WTC11 (cell line): ENCODE measurements around the gene B3GNT8.

ENCODE experiments used
- ELF4 ChIP-seq: sonication (generic); formaldehyde crosslinking; IDR thresholded peaks from 2 replicates; pipeline ENCODE4 v1.8.1; 2022; ENCODE audit warnings: low read depth, mild to moderate bottlenecking, moderate library complexity, missing genetic modification reagents
- ETV6 ChIP-seq: sonication (generic); formaldehyde crosslinking; IDR thresholded peaks from 2 replicates; pipeline ENCODE4 v1.8.1; 2022; ENCODE audit warnings: mild to moderate bottlenecking, missing genetic modification reagents
- NFYB ChIP-seq: sonication (generic); formaldehyde crosslinking; conservative IDR thresholded peaks from 2 replicates; pipeline ENCODE4 v1.8.0; 2022; ENCODE audit warnings: low read depth, missing genetic modification reagents
- SOX15 ChIP-seq: fragments of 250-450 bp; sonication (Bioruptor Pico); IDR thresholded peaks from 2 replicates; pipeline ENCODE4 v1.9.0; 2021; ENCODE audit warnings: mild to moderate bottlenecking
- TF ChIP-seq, protein P1 (sequence below): sonication (generic); formaldehyde crosslinking; IDR thresholded peaks from 2 replicates; pipeline ENCODE4 v1.8.1; 2023; ENCODE audit warnings: mild to moderate bottlenecking, missing genetic modification reagents, moderate library complexity
- TF ChIP-seq, protein P2 (sequence below): sonication (generic); formaldehyde crosslinking; IDR thresholded peaks from 2 replicates; pipeline ENCODE4 v1.8.1; 2023; ENCODE audit warnings: mild to moderate bottlenecking, missing genetic modification reagents
- TF ChIP-seq, protein P3 (sequence below): sonication (generic); formaldehyde crosslinking; IDR thresholded peaks from 2 replicates; pipeline ENCODE4 v1.8.0; 2022; ENCODE audit warnings: mild to moderate bottlenecking, missing genetic modification reagents
- TF ChIP-seq, protein P4 (sequence below): fragments of 200-600 bp; IDR thresholded peaks from 2 replicates; pipeline ENCODE4 v1.8.0; 2022; ENCODE audit warnings: antibody characterized with exemption
- TF ChIP-seq, protein P5 (sequence below): sonication (generic); formaldehyde crosslinking; IDR thresholded peaks from 2 replicates; pipeline ENCODE4 v1.8.0; 2022; ENCODE audit warnings: mild to moderate bottlenecking, missing genetic modification reagents

DNA sequence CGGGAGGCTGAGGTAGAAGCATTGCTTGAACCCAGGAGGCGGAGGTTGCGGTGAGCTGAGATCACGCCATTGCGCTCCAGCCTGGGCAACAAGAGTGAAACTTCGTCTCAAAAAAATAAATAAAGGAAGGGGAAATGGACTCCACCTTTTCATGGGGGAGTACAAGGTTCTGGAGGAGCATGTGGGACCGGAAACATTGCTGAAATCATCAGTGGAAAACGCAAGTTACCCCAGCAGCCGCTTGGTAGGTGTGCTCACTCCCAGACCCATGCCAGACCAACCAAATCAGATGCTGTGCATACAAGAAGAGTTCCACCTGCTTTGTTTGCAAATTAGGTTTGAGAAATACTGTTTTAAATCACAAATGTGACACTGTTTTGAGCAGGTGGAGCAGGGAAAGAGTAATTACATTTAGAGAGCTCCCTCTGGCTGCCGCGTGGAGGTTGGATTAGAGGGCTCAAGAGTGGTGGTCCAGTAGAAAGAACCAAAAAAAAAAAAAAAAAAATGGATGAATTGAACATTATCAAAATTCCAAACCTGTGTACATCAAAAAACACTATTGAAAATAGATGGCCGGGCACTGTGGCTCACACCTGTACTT, 20.7 kb upstream of the B3GNT8 start:
- TF ChIP-seq, protein P1, sequence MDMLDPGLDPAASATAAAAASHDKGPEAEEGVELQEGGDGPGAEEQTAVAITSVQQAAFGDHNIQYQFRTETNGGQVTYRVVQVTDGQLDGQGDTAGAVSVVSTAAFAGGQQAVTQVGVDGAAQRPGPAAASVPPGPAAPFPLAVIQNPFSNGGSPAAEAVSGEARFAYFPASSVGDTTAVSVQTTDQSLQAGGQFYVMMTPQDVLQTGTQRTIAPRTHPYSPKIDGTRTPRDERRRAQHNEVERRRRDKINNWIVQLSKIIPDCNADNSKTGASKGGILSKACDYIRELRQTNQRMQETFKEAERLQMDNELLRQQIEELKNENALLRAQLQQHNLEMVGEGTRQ (CRISPR knock-in tag), result no peak
- TF ChIP-seq, protein P2, sequence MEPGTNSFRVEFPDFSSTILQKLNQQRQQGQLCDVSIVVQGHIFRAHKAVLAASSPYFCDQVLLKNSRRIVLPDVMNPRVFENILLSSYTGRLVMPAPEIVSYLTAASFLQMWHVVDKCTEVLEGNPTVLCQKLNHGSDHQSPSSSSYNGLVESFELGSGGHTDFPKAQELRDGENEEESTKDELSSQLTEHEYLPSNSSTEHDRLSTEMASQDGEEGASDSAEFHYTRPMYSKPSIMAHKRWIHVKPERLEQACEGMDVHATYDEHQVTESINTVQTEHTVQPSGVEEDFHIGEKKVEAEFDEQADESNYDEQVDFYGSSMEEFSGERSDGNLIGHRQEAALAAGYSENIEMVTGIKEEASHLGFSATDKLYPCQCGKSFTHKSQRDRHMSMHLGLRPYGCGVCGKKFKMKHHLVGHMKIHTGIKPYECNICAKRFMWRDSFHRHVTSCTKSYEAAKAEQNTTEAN, result no peak
- TF ChIP-seq ELF4 (CRISPR knock-in tag), result no peak
- TF ChIP-seq, protein P3, sequence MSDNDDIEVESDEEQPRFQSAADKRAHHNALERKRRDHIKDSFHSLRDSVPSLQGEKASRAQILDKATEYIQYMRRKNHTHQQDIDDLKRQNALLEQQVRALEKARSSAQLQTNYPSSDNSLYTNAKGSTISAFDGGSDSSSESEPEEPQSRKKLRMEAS (CRISPR knock-in tag), result no peak
- TF ChIP-seq, protein P4, sequence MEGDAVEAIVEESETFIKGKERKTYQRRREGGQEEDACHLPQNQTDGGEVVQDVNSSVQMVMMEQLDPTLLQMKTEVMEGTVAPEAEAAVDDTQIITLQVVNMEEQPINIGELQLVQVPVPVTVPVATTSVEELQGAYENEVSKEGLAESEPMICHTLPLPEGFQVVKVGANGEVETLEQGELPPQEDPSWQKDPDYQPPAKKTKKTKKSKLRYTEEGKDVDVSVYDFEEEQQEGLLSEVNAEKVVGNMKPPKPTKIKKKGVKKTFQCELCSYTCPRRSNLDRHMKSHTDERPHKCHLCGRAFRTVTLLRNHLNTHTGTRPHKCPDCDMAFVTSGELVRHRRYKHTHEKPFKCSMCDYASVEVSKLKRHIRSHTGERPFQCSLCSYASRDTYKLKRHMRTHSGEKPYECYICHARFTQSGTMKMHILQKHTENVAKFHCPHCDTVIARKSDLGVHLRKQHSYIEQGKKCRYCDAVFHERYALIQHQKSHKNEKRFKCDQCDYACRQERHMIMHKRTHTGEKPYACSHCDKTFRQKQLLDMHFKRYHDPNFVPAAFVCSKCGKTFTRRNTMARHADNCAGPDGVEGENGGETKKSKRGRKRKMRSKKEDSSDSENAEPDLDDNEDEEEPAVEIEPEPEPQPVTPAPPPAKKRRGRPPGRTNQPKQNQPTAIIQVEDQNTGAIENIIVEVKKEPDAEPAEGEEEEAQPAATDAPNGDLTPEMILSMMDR, result no peak
- no peak for TF ChIP-seq SOX15 (CRISPR knock-in tag)
- TF ChIP-seq NFYB (CRISPR knock-in tag), result no peak
- no peak for TF ChIP-seq ETV6
- TF ChIP-seq, protein P5, sequence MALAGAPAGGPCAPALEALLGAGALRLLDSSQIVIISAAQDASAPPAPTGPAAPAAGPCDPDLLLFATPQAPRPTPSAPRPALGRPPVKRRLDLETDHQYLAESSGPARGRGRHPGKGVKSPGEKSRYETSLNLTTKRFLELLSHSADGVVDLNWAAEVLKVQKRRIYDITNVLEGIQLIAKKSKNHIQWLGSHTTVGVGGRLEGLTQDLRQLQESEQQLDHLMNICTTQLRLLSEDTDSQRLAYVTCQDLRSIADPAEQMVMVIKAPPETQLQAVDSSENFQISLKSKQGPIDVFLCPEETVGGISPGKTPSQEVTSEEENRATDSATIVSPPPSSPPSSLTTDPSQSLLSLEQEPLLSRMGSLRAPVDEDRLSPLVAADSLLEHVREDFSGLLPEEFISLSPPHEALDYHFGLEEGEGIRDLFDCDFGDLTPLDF (CRISPR knock-in tag), result no peak
